Measurements from ENCODE around the gene AKNA.
A peak's percentile ranks its signal among the peaks of the same experiment; 100 is the strongest.
"Not testable (repeated sequence)": the region's sequence is repeated elsewhere in the genome, so short reads cannot be mapped to it uniquely, and the experiment has no call there.

AKNA gene

DNA sequence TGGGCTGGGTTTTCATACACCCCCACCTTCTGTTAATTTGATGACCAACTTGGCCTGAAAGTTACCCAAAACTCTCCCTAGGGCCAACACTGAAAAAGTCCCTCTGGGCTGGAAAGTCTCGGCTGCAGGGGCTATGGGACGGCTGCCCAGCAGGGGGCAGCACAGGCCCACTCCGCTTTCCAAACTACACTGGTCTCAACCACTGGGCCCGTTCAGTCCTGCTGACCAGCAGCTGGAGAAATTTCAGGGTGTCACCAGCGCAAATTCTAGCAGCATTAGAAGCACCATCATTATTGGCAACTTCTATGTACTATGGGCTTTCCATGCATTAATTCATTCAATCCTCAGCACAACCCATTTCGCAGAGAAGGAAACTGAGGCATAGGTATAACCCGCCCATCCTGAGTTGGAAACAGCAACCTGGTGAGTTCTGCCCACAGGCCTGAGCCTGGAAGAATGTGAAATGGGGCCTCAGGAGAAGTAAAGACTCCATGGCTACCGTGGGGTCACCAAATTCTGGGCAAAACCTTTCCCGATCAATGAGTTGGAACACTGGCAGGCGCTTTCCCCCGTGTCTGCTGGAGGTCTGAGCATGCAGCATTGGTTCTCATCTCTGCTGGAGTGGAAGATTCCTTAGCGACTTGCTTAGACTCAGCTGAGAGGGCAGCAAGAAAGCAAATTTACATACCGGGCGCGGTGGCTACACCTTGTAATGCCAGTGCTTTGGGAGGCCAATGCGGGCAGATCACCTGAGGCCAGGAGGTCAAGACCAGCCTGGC lies 48.5 kb downstream of the AKNA start:
- peak in 4 of 14 donors; percentile 5 to 54 (median 12) for DNase-seq

DNA sequence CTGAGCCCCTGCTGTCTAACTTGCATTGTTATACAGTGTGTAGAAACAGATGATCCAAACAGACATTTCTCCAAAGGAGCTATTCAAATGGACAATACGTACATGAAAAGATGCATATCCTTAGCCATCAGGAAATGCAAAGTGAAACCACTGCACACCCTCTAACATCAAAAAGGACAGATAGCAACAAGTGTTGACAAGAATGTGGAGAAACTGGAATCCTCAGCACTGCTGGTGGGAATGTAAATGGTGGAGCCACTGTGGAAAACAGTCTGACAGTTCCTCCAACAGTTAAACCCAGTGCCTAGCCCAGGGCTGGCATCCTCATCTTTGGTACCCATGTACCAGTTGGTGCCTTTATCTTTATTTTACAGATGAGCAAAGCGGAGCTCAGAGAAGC lies 49.6 kb downstream of the AKNA start:
- no peak for DNase-seq

DNA sequence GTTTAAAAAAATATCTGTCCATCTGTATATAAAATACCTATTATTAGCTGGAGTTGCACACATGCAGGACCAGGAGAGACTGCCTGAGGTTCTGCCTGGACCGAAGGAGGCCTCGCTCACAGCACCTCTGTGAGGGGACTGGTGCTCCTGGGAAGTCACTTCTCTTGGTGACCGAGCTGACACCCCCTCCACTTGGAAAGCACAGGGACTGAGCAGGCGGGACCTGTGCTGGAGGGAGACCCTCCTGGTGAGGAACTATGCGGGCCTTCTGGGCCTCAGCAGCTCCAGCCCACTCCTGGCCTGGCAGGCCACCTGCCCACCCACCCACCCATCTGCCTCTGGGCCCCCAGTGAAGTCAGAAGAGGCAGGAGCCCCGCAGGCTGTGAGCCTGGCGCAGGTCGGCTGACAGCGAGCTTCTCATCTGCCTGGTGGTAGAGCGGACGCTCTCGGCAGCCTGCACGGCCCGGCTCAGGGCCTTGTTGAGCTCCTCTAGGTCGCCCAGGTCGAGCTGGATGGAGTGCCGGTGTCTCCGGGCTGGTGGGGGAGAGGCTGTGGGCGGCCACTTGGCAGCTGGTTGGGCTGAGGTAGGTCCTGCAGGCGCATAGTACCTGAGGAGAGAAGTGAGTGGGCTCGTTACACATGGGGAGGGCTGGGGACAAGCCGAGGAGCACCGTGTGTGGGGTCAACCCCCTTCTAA lies 50.9 kb downstream of the AKNA start:
- DNase-seq = no peak

DNA sequence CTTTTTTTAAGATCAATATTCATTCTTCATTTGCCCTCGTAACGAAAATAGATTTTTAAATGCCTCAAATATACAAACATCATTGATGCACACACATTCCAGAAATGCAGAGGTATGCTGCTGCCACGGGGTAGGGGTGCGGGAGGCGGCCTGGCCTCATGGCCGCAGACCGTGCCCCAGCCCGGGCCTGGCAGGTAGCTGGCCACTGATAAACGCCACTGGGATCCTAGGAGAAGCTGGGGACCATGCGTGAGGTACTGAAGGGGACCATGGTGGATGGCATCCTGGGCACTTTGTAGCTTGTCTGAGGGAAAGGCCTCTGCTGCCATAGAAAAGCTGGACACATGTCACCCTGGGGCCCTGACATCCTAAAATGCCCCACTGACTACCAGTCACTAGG lies 51.6 kb downstream of the AKNA start:
- no peak for DNase-seq

DNA sequence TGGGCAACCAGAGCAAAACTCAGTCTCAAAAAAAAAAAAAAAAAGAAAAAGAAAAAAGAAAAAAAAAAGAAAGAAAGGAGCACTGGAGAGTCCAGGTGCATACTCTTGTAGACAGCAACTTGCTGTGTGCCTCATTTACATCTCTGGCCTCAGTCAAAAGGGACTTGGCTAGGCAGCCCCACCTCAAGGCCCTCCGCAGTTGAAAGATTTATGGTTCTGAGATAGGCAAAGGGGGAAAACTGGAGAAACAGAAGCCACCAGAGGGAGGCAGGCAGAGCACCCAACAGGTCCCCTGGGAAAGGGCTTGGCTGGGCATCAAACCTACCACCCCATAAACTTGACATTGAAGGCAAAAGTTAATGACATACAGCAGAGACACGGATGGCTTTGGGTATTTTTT lies 52.0 kb downstream of the AKNA start:
- DNase-seq = no peak

DNA sequence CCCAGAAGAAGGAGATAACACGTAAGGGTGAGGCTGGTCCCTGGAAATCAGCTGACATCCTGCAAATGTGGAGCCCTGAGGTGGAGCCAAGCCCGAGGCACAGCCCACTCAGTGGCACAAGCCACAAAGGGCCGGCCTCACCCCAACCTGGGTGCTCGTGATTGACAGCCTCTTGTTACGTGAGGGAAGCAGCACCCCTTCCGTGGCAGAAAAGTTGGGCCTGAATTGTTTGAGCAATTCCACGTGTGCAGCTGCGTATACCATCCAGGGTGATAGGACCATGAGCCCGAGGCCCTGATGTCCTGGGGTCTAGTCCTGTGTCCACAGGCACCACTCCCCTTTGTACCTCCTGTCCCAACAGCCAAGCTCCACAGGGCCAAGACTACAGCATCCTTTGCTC lies 53.3 kb downstream of the AKNA start:
- DNase-seq = no peak

DNA sequence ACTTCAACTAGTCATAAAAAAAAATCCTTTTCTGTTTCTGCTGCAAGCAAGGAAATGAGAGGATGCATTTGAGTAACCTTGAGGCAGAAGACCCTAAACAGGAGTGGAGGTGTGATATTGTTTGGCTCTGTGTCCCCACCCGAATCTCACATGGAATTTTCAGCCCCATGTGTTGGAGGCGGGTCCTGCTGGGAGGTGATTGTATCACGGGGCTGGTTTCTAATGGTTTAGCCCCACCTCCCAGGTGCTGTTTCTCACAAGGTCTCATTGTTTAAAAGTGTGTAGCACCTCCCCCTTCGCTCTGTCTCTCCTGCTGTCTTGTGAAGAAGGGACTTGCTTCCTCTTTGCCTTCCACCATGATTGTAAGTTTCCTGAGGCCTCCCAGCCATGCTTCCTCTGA lies 54.1 kb downstream of the AKNA start:
- not testable (repeated sequence) for DNase-seq

DNA sequence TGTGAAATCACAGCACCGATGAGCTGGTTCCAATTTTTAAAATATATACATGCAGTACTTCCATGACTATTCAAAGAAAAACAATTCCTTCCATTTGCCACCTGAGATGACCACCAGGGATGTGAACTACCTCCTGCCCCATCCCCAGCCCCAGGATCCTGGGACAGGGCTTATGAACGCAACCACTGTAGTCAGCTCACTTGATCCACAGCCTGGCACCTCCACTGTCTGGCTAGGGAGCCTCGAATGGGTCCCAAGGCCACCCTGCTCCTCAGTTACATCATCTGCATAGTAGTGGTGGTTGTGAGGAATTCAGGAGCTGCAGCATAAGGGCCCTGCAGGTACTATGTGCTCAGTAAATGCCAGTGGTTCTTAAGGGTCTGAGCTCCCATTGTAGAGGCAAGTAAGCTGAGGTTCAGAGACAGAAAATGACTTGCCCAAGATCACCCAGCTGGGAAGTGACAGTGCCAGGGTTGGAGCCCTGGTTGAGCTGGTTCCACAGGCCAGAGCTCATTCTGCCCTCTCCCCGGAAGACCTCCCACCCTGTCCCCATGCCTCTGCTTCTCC lies 55.2 kb downstream of the AKNA start:
- DNase-seq = not testable (repeated sequence)

DNA sequence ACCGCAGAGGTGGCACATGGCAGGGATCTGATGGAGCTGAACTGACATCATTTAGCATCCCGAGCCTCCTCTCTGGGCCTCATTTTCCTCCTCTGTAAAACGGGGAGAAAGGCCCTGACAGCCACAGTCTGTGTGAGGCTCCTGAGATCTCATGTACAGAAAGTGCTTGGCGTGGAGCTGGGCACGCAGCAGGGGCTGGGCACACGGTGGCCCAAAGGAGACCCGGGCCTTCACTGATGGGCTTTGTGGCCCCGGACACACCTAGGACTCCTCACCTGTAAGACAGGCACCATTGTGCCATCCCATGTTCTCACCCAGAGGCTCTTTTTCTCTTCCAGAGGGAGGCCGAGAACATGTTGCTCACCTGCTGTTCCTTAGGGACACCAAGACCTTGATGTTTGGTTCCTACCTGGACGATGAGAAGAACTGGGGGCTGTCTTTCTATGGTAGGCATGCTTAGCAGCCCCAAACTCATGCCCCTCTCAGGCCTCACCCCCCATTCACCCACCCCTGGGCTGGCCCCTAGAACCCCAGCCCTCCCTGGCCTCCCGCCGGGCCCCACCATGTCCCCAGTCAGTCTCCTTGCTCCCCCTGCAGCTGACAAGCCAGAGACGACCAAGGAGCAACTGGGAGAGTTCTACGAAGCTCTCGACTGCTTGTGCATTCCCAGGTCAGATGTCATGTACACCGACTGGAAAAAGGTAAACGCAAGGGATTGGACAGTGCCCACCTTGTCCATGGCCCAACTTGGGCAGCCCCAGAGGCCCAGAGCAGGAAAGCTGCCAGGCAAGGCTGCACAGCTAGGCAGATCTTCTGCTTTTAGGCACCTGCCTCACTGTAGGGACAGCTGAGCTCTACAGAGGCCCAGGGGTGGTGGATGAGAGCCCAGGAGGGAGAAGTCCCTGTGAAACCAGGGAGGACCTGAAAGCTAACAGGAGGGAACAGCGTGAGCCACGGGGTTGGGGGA lies 56.3 kb downstream of the AKNA start:
- not testable (repeated sequence) for DNase-seq

DNA sequence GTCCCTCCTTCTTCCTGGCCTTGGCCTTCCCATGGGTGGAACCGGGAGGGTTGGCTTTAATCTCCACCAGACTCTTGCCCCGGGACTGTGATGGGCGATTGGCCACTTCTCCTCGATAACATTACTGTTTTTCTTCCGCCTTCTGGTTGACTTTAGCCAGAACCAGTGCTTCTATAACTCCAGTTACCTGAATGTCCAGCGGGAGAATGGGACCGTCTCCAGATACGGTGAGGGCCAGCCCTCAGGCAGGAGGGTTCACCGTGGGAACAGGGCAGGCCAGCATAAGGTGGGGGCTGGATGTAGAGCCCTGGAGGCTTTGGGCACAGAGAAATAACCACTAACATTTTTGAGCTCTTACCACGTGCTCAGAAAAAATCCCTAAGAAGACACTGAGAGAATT lies 57.1 kb downstream of the AKNA start:
- DNase-seq = no peak

DNA sequence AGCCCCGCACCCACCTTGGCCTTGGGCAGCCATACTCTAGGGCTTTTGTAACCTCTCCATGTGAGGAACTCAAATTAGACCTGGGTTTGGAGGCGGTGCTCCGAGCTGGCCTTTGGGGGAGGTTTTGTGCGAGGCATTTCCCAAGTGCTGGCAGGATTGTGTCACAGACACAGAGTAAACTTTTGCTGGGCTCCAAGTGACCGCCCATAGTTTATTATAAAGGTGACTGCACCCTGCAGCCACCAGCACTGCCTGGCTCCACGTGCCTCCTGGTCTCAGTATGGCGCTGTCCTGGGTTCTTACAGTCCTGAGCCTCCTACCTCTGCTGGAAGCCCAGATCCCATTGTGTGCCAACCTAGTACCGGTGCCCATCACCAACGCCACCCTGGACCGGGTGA lies 58.2 kb downstream of the AKNA start, which contains the start of gene ORM2:
Gene ORM2 (plus strand): TSS at position 245 of the 398 bp plus-strand sequence. CDS start 36 bp downstream, at position 281.
- not testable (repeated sequence) for DNase-seq

DNA sequence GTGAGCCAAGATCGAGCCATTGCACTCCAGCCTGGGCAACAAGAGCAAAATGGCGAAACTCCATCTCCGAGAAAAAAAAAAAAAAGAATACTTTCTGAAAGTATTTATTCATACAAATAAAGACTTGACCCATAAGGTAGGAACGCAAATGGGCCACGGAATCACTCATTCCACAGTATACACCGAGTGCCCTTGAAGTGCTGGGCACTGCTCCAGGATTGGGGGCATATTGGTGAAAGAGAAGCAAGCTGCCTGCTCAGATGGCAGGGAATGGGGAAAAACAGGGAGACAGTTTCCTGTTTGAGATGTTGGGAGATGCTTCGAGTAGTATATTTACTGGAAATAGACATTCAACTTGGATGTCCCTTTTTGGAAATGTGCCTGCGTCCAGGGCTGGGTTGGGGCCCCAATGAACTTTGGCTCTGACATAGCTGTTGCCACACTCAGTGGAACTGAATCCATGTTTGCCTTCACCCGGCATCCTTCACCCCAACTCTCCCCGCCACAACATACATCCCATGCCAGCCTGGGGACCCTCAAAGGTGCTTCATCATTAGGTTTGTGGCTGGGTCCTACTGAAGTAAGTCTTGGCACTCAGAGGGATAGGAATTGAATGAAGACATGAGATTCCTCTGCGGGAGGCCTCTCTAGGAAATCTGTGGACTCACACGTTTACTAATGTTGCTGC lies 58.7 kb downstream of the AKNA start:
- DNase-seq = not testable (repeated sequence)

DNA sequence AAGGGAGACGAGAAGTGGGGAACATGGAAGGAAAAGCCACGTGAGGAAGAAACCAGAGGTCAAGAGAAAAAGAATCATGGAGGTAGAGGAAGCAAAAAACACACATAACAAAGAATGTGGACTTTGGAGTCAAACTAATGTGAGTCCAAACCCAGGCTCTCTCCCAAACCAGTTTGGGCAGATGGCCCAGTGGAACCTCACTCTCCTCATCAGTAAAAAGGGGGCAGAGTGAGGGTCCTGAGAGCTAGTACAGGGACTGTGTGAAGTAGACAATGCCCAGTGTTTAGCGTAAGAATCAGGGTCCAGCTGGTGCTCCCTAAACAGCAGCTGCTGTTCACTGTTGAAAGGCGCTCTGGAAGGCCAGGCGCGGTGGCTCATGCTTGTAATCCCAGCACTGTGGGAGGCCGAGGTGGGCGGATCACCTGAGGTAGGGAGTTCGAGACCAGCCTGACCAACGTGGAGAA lies 59.4 kb downstream of the AKNA start:
- not testable (repeated sequence) for DNase-seq

DNA sequence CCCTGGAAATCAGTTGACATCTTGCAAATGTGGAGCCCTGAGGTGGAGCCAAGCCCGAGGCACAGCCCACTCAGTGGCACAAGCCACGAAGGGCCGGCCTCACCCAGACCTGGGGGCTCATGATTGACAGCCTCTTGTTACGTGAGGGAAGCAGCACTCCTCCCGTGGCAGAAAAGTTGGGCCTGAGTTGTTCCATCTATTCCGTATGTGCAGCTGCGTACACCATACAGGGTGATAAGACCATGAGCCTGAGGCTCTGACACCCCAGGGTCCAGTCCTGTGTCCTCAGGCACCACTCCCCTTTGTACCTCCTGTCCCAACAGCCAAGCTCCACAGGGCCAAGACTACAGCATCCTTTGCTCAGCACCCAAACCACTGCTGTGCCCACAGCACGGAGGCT lies 60.0 kb downstream of the AKNA start:
- no peak for DNase-seq

DNA sequence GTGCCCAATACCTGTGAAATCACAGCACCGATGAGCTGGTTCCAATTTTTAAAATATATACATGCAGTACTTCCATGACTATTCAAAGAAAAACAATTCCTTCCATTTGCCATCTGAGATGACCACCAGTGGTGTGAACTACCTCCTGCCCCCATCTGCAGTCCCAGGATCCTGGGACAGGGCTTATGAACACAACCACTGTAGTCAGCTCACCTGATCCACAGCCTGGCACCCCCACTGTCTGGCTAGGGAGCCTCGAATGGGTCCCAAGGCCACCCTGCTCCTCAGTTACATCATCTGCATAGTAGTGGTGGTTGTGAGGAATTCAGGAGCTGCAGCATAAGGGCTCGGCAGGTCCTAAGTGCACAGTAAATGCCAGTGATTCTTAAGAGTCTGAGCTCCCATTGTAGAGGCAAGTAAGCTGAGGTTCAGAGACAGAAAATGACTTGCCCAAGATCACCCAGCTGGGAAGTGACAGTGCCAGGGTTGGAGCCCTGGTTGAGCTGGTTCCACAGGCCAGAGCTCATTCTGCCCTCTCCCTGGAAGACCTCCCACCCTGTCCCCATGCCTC lies 62.0 kb downstream of the AKNA start:
- not testable (repeated sequence) for DNase-seq

DNA sequence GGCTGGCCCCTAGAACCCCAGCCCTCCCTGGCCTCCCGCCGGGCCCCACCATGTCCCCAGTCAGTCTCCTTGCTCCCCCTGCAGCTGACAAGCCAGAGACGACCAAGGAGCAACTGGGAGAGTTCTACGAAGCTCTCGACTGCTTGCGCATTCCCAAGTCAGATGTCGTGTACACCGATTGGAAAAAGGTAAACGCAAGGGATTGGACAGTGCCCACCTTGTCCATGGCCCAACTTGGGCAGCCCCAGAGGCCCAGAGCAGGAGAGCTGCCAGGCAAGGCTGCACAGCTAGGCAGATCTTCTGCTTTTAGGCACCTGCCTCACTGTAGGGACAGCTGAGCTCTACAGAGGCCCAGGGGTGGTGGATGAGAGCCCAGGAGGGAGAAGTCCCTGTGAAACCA lies 62.8 kb downstream of the AKNA start:
- not testable (repeated sequence) for DNase-seq

DNA sequence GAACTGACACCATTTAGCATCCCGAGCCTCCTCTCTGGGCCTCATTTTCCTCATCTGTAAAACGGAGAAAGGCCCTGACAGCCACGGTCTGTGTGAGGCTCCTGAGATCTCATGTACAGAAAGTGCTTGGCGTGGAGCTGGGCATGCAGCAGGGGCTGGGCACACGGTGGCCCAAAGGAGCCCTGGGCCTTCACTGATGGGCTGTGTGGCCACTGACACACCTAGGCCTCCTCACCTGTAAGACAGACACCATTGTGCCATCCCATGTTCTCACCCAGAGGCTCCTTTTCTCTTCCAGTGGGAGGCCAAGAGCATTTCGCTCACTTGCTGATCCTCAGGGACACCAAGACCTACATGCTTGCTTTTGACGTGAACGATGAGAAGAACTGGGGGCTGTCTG lies 63.3 kb downstream of the AKNA start:
- no peak for DNase-seq

DNA sequence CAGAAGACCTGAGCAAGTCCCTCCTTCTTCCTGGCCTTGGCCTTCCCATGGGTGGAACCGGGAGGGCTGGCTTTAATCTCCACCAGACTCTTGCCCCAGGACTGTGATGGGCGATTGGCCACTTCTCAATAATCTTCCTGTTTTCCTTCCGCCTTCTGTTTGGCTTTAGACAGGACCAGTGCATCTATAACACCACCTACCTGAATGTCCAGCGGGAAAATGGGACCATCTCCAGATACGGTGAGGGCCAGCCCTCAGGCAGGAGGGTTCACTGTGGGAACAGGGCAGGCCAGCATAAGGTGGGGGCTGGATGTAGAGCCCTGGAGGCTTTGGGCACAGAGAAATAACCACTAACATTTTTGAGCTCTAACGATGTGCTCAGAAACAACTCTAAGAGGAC lies 63.9 kb downstream of the AKNA start:
- DNase-seq = not testable (repeated sequence)

DNA sequence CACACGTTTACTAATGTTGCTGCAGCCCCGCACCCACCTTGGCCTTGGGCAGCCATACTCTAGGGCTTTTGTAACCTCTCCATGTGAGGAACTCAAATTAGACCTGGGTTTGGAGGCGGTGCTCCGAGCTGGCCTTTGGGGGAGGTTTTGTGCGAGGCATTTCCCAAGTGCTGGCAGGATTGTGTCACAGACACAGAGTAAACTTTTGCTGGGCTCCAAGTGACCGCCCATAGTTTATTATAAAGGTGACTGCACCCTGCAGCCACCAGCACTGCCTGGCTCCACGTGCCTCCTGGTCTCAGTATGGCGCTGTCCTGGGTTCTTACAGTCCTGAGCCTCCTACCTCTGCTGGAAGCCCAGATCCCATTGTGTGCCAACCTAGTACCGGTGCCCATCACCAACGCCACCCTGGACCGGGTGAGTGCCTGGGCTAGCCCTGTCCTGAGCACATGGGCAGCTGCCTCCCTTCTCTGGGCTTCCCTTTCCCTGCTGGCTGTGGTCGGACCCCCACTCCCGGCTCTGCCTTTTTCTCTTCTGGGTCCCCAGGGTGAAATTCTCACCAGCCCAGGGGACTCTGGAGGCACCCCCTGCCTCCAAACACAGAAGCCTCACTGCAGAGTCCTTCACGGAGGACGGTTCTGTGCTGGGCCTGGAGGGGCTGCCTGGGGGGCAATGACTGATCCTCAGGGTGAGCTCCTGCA lies 64.8 kb downstream of the AKNA start, which contains the start of gene ORM1:
Gene ORM1 (plus strand): TSS at position 268 of the 701 bp plus-strand sequence. CDS start 36 bp downstream, at position 304.
- DNase-seq = not testable (repeated sequence)

DNA sequence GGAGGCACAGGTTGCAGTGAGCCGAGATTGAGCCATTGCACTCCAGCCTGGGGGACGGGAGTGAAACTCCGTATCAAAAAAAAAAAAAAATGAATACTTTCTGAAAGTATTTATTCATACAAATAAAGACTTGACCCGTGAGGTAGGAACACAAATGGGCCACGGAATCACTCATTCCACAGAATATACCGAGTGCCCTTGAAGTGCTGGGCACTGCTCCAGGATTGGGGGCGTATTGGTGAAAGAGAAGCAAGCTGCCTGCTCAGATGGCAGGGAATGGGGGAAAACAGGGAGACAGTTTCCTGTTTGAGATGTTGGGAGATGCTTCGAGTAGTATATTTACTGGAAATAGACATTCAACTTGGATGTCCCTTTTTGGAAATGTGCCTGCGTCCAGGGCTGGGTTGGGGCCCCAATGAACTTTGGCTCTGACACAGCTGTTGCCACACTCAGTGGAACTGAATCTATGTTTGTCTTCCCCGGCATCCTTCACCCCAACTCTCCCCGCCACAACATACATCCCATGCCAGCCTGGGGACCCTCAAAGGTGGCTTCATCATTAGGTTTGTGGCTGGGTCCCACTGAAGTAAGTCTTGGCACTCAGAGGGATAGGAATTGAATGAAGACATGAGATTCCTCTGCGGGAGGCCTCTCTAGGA lies 65.5 kb downstream of the AKNA start:
- DNase-seq = not testable (repeated sequence)

Data from C1 segment of cervical spinal cord (tissue), 14 donors.